H1 (cell line): ENCODE measurements around the gene PRDX2. TPM values are rescaled to one million over a fixed set of nuclear protein-coding genes. Genes with fewer than 3 reads are reported as not detected.

ENCODE experiments used
- CTCF ChIA-PET: fragments of 300-600 bp; sonication (Branson Sonifier 250); formaldehyde crosslinking; loops from one replicate; lab custom pipeline; 2021; ENCODE audit not compliant: partially characterized antibody; lab: Charles Lee
- POLR2A ChIA-PET: fragments of 300-600 bp; sonication (Branson Sonifier 250); formaldehyde crosslinking; loops from one replicate; lab custom pipeline; 2021; ENCODE audit warnings: inconsistent platforms; ENCODE audit not compliant: partially characterized antibody; lab: Charles Lee
- DNase-seq, 2 experiments: peaks; one replicate each; pipeline versions ENCODE4 v3.0.0 to v3.0.0-alpha.2; 2010 to 2022; ENCODE audit warnings: low spot score in 2 of 2, low read depth in 1 of 2, mixed read lengths in 1 of 2
- FAIRE-seq: peaks from 2 replicates; lab custom pipeline; 2011; peaks lifted over from hg19 to GRCh38; lab: Jason Lieb, UNC
- H2AFZ ChIP-seq: 2 replicates; pipeline ENCODE4 v1.8.1; 2012; ENCODE audit warnings: low read length, inconsistent platforms
- H2AK5ac ChIP-seq: 2 replicates; pipeline ENCODE4 v1.6.1; 2013; ENCODE audit warnings: low read depth, low read length
- H2BK120ac ChIP-seq: replicated peaks from 2 replicates; pipeline ENCODE3; 2013; ENCODE audit warnings: low read depth, low read length, inconsistent platforms
- H2BK12ac ChIP-seq: 2 replicates; pipeline ENCODE4 v1.6.1; 2013; ENCODE audit warnings: low read depth, low read length
- H2BK15ac ChIP-seq: 2 replicates; pipeline ENCODE4 v1.6.1; 2013; ENCODE audit warnings: low read length
- H2BK20ac ChIP-seq: 2 replicates; pipeline ENCODE4 v1.6.1; 2013; ENCODE audit warnings: low read length
- H2BK5ac ChIP-seq: 2 replicates; pipeline ENCODE4 v1.6.1; 2013; ENCODE audit warnings: low read depth, low read length
- H3K14ac ChIP-seq: 2 replicates; pipeline ENCODE4 v1.6.1; 2013; ENCODE audit warnings: inconsistent platforms; ENCODE audit not compliant: insufficient read length
- H3K18ac ChIP-seq: 2 replicates; pipeline ENCODE4 v1.6.1; 2013; ENCODE audit warnings: low read length; ENCODE audit errors: extremely low read depth
- H3K23ac ChIP-seq: 2 replicates; pipeline ENCODE4 v1.6.1; 2013; ENCODE audit warnings: inconsistent platforms; ENCODE audit not compliant: insufficient read length
- H3K23me2 ChIP-seq: 2 replicates; pipeline ENCODE4 v1.6.1; 2013; ENCODE audit warnings: low read depth, low read length
- H3K27ac ChIP-seq: 2 replicates; pipeline ENCODE4 v1.6.1; 2011; ENCODE audit warnings: low read depth, low read length, inconsistent platforms
- H3K27me3 ChIP-seq, 4 experiments: replicated peaks in 1 of 4; 1 replicate in 1 of 4; 2 replicates in 3 of 4; pipeline versions ENCODE4 v1.6.1 to v1.8.1; 2011 to 2013; ENCODE audit warnings: low read length in 3 of 4, mild to moderate bottlenecking in 3 of 4, inconsistent platforms in 2 of 4, mixed read lengths in 2 of 4, moderate library complexity in 1 of 4; ENCODE audit not compliant: control insufficient read depth in 3 of 4, insufficient read depth in 3 of 4; ENCODE audit errors: extremely low read depth in 1 of 4
- H3K36me3 ChIP-seq, 4 experiments: 2 replicates each; pipeline versions ENCODE4 v1.6.1 to v1.8.1; 2011 to 2013; ENCODE audit warnings: mild to moderate bottlenecking in 4 of 4, low read length in 3 of 4, moderate library complexity in 2 of 4, control low read depth in 1 of 4, inconsistent platforms in 1 of 4; ENCODE audit not compliant: insufficient read depth in 4 of 4, control insufficient read depth in 2 of 4
- H3K4ac ChIP-seq: replicated peaks from 2 replicates; pipeline ENCODE3; 2013; ENCODE audit warnings: low read length, low read depth, mixed read lengths, inconsistent platforms; ENCODE audit not compliant: insufficient read length
- H3K4me1 ChIP-seq, 4 experiments: replicated peaks in 1 of 4; 1 replicate in 1 of 4; 2 replicates in 3 of 4; pipeline versions ENCODE4 v1.6.1 to v1.8.1; 2011 to 2013; ENCODE audit warnings: low read length in 3 of 4, inconsistent platforms in 2 of 4, mixed read lengths in 1 of 4; ENCODE audit not compliant: insufficient read depth in 4 of 4, control insufficient read depth in 3 of 4
- H3K4me2 ChIP-seq, 2 experiments: 2 replicates each; pipeline versions ENCODE4 v1.6.1 to v1.8.1; 2011 to 2013; ENCODE audit warnings: low read depth in 2 of 2, low read length in 2 of 2, control low read depth in 1 of 2, inconsistent platforms in 1 of 2, mild to moderate bottlenecking in 1 of 2; ENCODE audit not compliant: insufficient read depth in 1 of 2
- H3K4me3 ChIP-seq, 4 experiments: fragments of 200-600, 300-600 bp in 1 of 4; sonication (generic), shearing (Covaris generic), sonication (Bioruptor Twin) in 1 of 4; 2 replicates each; pipeline versions ENCODE4 v1.5.1 to v1.8.1; 2011 to 2016; ENCODE audit warnings: low read length in 4 of 4, low read depth in 3 of 4, control low read depth in 2 of 4, inconsistent platforms in 2 of 4, mild to moderate bottlenecking in 2 of 4, mixed read lengths in 1 of 4, moderate library complexity in 1 of 4; ENCODE audit not compliant: insufficient read depth in 2 of 4; ENCODE audit errors: extremely low read depth in 1 of 4
- H3K56ac ChIP-seq: replicated peaks from 2 replicates; pipeline ENCODE3; 2013; ENCODE audit warnings: low read depth, mild to moderate bottlenecking, mixed read lengths, low read length, inconsistent platforms; ENCODE audit not compliant: insufficient read length
- H3K79me1 ChIP-seq: 2 replicates; pipeline ENCODE4 v1.6.1; 2013; ENCODE audit warnings: low read depth, low read length, control low read depth
- H3K79me2 ChIP-seq, 2 experiments: 2 replicates each; pipeline versions ENCODE4 v1.6.1 to v1.8.1; 2012 to 2013; ENCODE audit warnings: low read length in 2 of 2, mild to moderate bottlenecking in 2 of 2, inconsistent platforms in 1 of 2; ENCODE audit not compliant: insufficient read depth in 2 of 2, control insufficient read depth in 1 of 2
- H3K9ac ChIP-seq, 4 experiments: replicated peaks in 1 of 4; 1 replicate in 1 of 4; 2 replicates in 3 of 4; pipeline versions ENCODE4 v1.6.1 to v1.8.1; 2011 to 2013; ENCODE audit warnings: low read depth in 3 of 4, low read length in 3 of 4, control low read depth in 2 of 4, mild to moderate bottlenecking in 2 of 4, moderate library complexity in 2 of 4, inconsistent platforms in 1 of 4; ENCODE audit errors: extremely low read depth in 1 of 4
- H3K9me3 ChIP-seq, 2 experiments: 2 replicates each; pipeline versions ENCODE4 v1.6.1 to v1.8.1; 2012 to 2013; ENCODE audit warnings: mild to moderate bottlenecking in 2 of 2, moderate library complexity in 2 of 2, control low read depth in 1 of 2, inconsistent platforms in 1 of 2, low read depth in 1 of 2, low read length in 1 of 2, mixed read lengths in 1 of 2; ENCODE audit not compliant: insufficient read depth in 2 of 2
- H4K20me1 ChIP-seq, 2 experiments: replicated peaks in 1 of 2; 2 replicates each; pipeline versions ENCODE3 to v1.8.1; 2011 to 2013; ENCODE audit warnings: inconsistent platforms in 2 of 2, low read length in 2 of 2, mild to moderate bottlenecking in 1 of 2; ENCODE audit not compliant: insufficient read depth in 2 of 2, control insufficient read depth in 1 of 2
- H4K5ac ChIP-seq: 2 replicates; pipeline ENCODE4 v1.6.1; 2013; ENCODE audit warnings: low read length, low read depth, mixed read lengths, inconsistent platforms; ENCODE audit not compliant: insufficient read length
- H4K8ac ChIP-seq: 2 replicates; pipeline ENCODE4 v1.8.0; 2013; ENCODE audit warnings: mild to moderate bottlenecking, moderate library complexity, low read length, inconsistent platforms; ENCODE audit not compliant: insufficient read depth; ENCODE audit errors: extremely low read depth
- H4K91ac ChIP-seq: replicated peaks from 2 replicates; pipeline ENCODE3; 2013; ENCODE audit warnings: low read length, mixed read lengths, inconsistent platforms; ENCODE audit not compliant: insufficient read length
- BCL11A ChIP-seq, 2 experiments: IDR thresholded peaks; one replicate each; pipeline ENCODE4 v1.6.1; 2011; ENCODE audit warnings: low read depth in 2 of 2, low read length in 2 of 2, mild to moderate bottlenecking in 2 of 2
- EP300 ChIP-seq, 2 experiments: IDR thresholded peaks; 1 replicate in 1 of 2; 2 replicates in 1 of 2; pipeline ENCODE4 v1.6.1; 2011 to 2012; ENCODE audit warnings: low read depth in 2 of 2, low read length in 2 of 2, mild to moderate bottlenecking in 2 of 2, borderline replicate concordance in 1 of 2, inconsistent platforms in 1 of 2, moderate library complexity in 1 of 2
- HDAC6 ChIP-seq: IDR thresholded peaks from one replicate; pipeline ENCODE4 v1.7.1; 2012; ENCODE audit warnings: low read depth, mild to moderate bottlenecking, inconsistent platforms, low read length, moderate library complexity
- JUND ChIP-seq: IDR thresholded peaks from 2 replicates; pipeline ENCODE4 v1.6.1; 2011; ENCODE audit warnings: mild to moderate bottlenecking, improper control_type of control experiment, low read length
- MAFK ChIP-seq: IDR thresholded peaks from 2 replicates; pipeline ENCODE4 v1.6.1; 2012; ENCODE audit warnings: low read depth, mild to moderate bottlenecking, improper control_type of control experiment, low read length
- SIN3A ChIP-seq, 2 experiments: IDR thresholded peaks in 1 of 2; conservative IDR thresholded peaks in 1 of 2; 2 replicates each; pipeline ENCODE4 v1.6.1; 2011 to 2012; ENCODE audit warnings: low read length in 2 of 2, improper control_type of control experiment in 1 of 2, low read depth in 1 of 2, mild to moderate bottlenecking in 1 of 2
- TAF1 ChIP-seq: IDR thresholded peaks from 2 replicates; pipeline ENCODE4 v1.6.1; 2011; ENCODE audit warnings: mild to moderate bottlenecking, low read depth, low read length
- USF2 ChIP-seq: IDR thresholded peaks from 2 replicates; pipeline ENCODE4 v1.6.1; 2011; ENCODE audit warnings: low read length, improper control_type of control experiment
- WGBS, 2 experiments: shearing (Covaris generic) in 1 of 2; methylation state at CpG; one replicate each; pipeline versions ENCODE4 v1.1.6 to v1.1.7; 2013 to 2015; ENCODE audit warnings: low lambda C conversion rate in 2 of 2, mixed read lengths in 2 of 2, inconsistent platforms in 1 of 2, low coverage in 1 of 2, missing lambda C conversion rate in 1 of 2; ENCODE audit not compliant: insufficient replicate concordance in 2 of 2, insufficient coverage in 1 of 2, insufficient read length in 1 of 2; ENCODE audit errors: extremely low coverage in 1 of 2, missing lambda C conversion rate in 1 of 2; 5-methylcytosine and 5-hydroxymethylcytosine counted together
- polyA plus RNA-seq, 7 experiments: library from polyadenylated mRNA; depleted of rRNA in 3 of 7; stranded (reverse) in 5 of 7; unstranded in 2 of 7; fragments of >200 nt in 5 of 7; fragments of 200-250 nt in 2 of 7; gene quantifications; 1 replicate in 5 of 7; 2 replicates in 1 of 7; 4 replicates in 1 of 7; pipeline versions ENCODE4 v1.2.1 to v1.2.3, GENCODE V29; 2011 to 2013; ENCODE audit warnings: missing spikeins in 2 of 7, mixed read lengths in 2 of 7
- total RNA-seq: library from RNA; stranded (reverse); fragmentation: NEBNext Ultra II Directional; extraction: Animal tissue kit (Norgen Biotek cat#: 25700); gene quantifications from 2 replicates; pipeline ENCODE4 v1.2.1, GENCODE V29; 2021

Gene PRDX2
- total and polyA plus RNA-seq, 2 of the 8 experiments (the other 6 are each of a cell fraction or from before 2014, with no cell fraction given), result 380 to 748 TPM

- H2AK5ac ChIP-seq, result no peak overlapping the region; the same call in 1 of the 2 replicates
- peaks cover 2% of the 10 kb centered on the region; the same call in 1 of the 2 replicates for H3K23me2 ChIP-seq
- no peaks in the 10 kb centered on the region for H3K27me3 ChIP-seq
- peak overlapping the region; percentile 22 for H4K91ac ChIP-seq
- no peaks in the 10 kb centered on the region for H3K79me1 ChIP-seq
- WGBS, 2 experiments, result 13% methylated on average over 29 of the region's 46 CpGs; no CpG with 5 or more reads in 1 of the 2 experiments
- H3K9ac ChIP-seq, result peak overlapping the region in 1 of 4 experiments; percentile 25; a peak in 1 of 7 replicates
- H3K4me3 ChIP-seq, result peak overlapping the region; percentile 42 to 64 (median 55)
- H3K4me1 ChIP-seq, result peaks cover 0 to 8% (median 4%) of the 10 kb centered on the region in 4 experiments; a peak in 4 of 7 replicates
- peaks cover 0 to 2% of the 10 kb centered on the region in 2 experiments for H4K20me1 ChIP-seq
- no peak overlapping the region; the same call in 1 of the 2 replicates for H2BK15ac ChIP-seq
- no peaks in the 10 kb centered on the region for H3K36me3 ChIP-seq
- peak overlapping the region; percentile 60 for H3K18ac ChIP-seq
- peak overlapping the region; percentile 26; the same call in 1 of the 2 replicates for H3K27ac ChIP-seq
- no peak overlapping the region for H2BK120ac ChIP-seq
- peak overlapping the region; percentile 88 for H2BK5ac ChIP-seq
- DNase-seq (peak in 1 of 2 experiments; percentile 98), FAIRE-seq (peak; percentile 62)
- ChIA-PET POLR2A (interaction anchor here (0.6 to 3.8 kb wide), 19 partner anchors 9 to 327 kb away, joined by 3 to 14 read pairs (median 4); partner anchors contain the start of genes DHPS, JUNB, MAN2B1 and RNASEH2A), CTCF (interaction anchor here (0.6 to 7.6 kb wide), 23 partner anchors 9 to 601 kb away, joined by 3 to 89 read pairs (median 4); partner anchors contain the start of genes PRDX2, RAD23A, RNASEH2A and RTBDN)
- peak overlapping the region; percentile 83; the same call in 1 of the 2 replicates for H2AFZ ChIP-seq
- H2BK12ac ChIP-seq, result no peak overlapping the region
- H3K79me2 ChIP-seq, result no peaks in the 10 kb centered on the region
- H4K8ac ChIP-seq, result 0 out of 2 replicates have a peak overlapping the region, but pooled peaks have one; percentile 71
- H2BK20ac ChIP-seq, result no peak overlapping the region
- H3K4me2 ChIP-seq, result peak overlapping the region; percentile 38 to 64
- H3K4ac ChIP-seq, result no peak overlapping the region
- H3K56ac ChIP-seq, result no peak overlapping the region
- peak overlapping the region; percentile 35 for H4K5ac ChIP-seq
- no peak overlapping the region for H3K23ac ChIP-seq
- H3K9me3 ChIP-seq, result no peaks in the 10 kb centered on the region
- no peak overlapping the region for H3K14ac ChIP-seq
- TF ChIP-seq SIN3A (conservative IDR thresholded peaks at IDR 0.05 in 1 of 2, IDR thresholded peaks at IDR 0.05 in 1 of 2; ENCODE audit: low read depth in 1 of 2, low read length in 2 of 2), result 0 out of 4 replicates have a peak, but pooled peaks of 1 of the 2 experiments have one; percentile 58
- TF ChIP-seq MAFK, result no peak
- no peak for TF ChIP-seq EP300 (IDR thresholded peaks at IDR 0.05; ENCODE audit: borderline replicate concordance in 1 of 2, low read depth in 2 of 2, low read length in 2 of 2)
- no peak for TF ChIP-seq HDAC6
- TF ChIP-seq USF2, result no peak
- peak; percentile 81 for TF ChIP-seq TAF1
- TF ChIP-seq BCL11A (IDR thresholded peaks at IDR 0.05; ENCODE audit: low read depth in 2 of 2, low read length in 2 of 2), result no peak
- no peak for TF ChIP-seq JUND
Measured at GRCh38 chr19:12825254-12826131, 23.9 kb upstream of the PRDX2 start.
